Measurements from ENCODE around the gene RGS3. TPM values are rescaled to one million over a fixed set of nuclear protein-coding genes. Genes with fewer than 3 reads are reported as not detected.

RGS3 gene
- total RNA-seq, 4 donors from 2014 or later, result 16.2 to 75.6 (median 54.9) TPM

GRCh38 chr9:113573046-113573958, 109.8 kb downstream of the RGS3 start:
- H3K9me3 ChIP-seq, result no peaks in the 10 kb centered on the region
- no peak for TF ChIP-seq CTCF (IDR thresholded peaks at IDR 0.05)
- no peak for TF ChIP-seq POLR2A (IDR thresholded peaks at IDR 0.05)
- H3K4me3 ChIP-seq, result no peak overlapping the region
- H3K36me3 ChIP-seq, result no peaks in the 10 kb centered on the region
- H3K4me1 ChIP-seq, result no peaks in the 10 kb centered on the region
- no peak overlapping the region for H3K27ac ChIP-seq
- intact Hi-C loops (cut with DNase I; ENCODE audit: low total_unique reads), result no loop called here
- H3K27me3 ChIP-seq, result no peaks in the 10 kb centered on the region
- peak; percentile 3 to 6 for DNase-seq

- intact Hi-C loops (cut with DNase I; ENCODE audit: low total_unique reads), result no loop called here
Observed at GRCh38 chr9:113573959-113574352, 110.4 kb downstream of the RGS3 start.

GRCh38 chr9:113574441-113575262, 111.1 kb downstream of the RGS3 start:
- H3K27ac ChIP-seq, result no peak overlapping the region
- H3K36me3 ChIP-seq, result no peaks in the 10 kb centered on the region
- TF ChIP-seq POLR2A (IDR thresholded peaks at IDR 0.05) (no peak), CTCF (IDR thresholded peaks at IDR 0.05) (no peak)
- H3K27me3 ChIP-seq, result no peaks in the 10 kb centered on the region
- intact Hi-C loops (cut with DNase I; ENCODE audit: low total_unique reads), result no loop called here
- peak; percentile 5 to 8 for DNase-seq
- no peaks in the 10 kb centered on the region for H3K9me3 ChIP-seq
- H3K4me1 ChIP-seq, result no peaks in the 10 kb centered on the region
- H3K4me3 ChIP-seq, result no peak overlapping the region

More at GRCh38 chr9:113573959-113574352, 110.4 kb downstream of the RGS3 start:
- no peak for TF ChIP-seq POLR2A (IDR thresholded peaks at IDR 0.05)
- no peak for TF ChIP-seq CTCF (IDR thresholded peaks at IDR 0.05)
- H3K27ac ChIP-seq, result no peak overlapping the region
- H3K9me3 ChIP-seq, result no peaks in the 10 kb centered on the region
- H3K4me1 ChIP-seq, result no peaks in the 10 kb centered on the region
- no peak overlapping the region for H3K4me3 ChIP-seq
- H3K36me3 ChIP-seq, result no peaks in the 10 kb centered on the region
- no peak for DNase-seq
- no peaks in the 10 kb centered on the region for H3K27me3 ChIP-seq

- Histone ChIP-seq H3K36me3 (no peaks in the 10 kb centered on the region), H3K9me3 (no peaks in the 10 kb centered on the region), H3K4me3 (no peak overlapping the region), H3K4me1 (peaks cover 0 to 8% of the 10 kb centered on the region in 2 donors), H3K27me3 (no peaks in the 10 kb centered on the region), H3K27ac (no peak overlapping the region)
- TF ChIP-seq POLR2A (IDR thresholded peaks at IDR 0.05), result no peak
- no peak for TF ChIP-seq CTCF (IDR thresholded peaks at IDR 0.05)
- no peak for DNase-seq
- intact Hi-C loops (cut with DNase I; ENCODE audit: low total_unique reads), result no loop called here
Observed at GRCh38 chr9:113577525-113578261, 114.2 kb downstream of the RGS3 start.
